IMR-90 (cell line): ENCODE results near the gene SMTN. TPM values are rescaled to one million over a fixed set of nuclear protein-coding genes. Genes with fewer than 3 reads are reported as not detected.

Experiments used
- ATAC-seq: fragments of 200-7000 bp; cut with Tn5 transposase; 2 replicates; pipeline ENCODE4 v1.9.1; 2020; ENCODE audit warnings: low read depth, mild to moderate bottlenecking, moderate library complexity
- BruUV-seq: library from RNA; stranded (reverse); fragments of 400-500 nt; replicated peaks from 2 replicates; lab custom pipeline; 2021; lab: Mats Ljungman, UMichigan
- CTCF ChIA-PET: fragments of 300-600 bp; formaldehyde crosslinking; extraction: SDS; loops from one replicate; lab custom pipeline; 2021; ENCODE audit warnings: antibody characterized with exemption; lab: Yijun Ruan, JAX
- POLR2A ChIA-PET: fragments of 300-600 bp; sonication (Branson Sonifier 250); formaldehyde crosslinking; loops from one replicate; lab custom pipeline; 2022; ENCODE audit warnings: antibody characterized with exemption; ENCODE audit not compliant: unreplicated experiment; lab: Charles Lee
- DNase-seq: peaks from one replicate; pipeline ENCODE4 v3.0.0; 2013
- H2AFZ ChIP-seq: replicated peaks from 2 replicates; pipeline ENCODE3; 2013; ENCODE audit warnings: low read length, mild to moderate bottlenecking; ENCODE audit not compliant: poor library complexity
- H2AK5ac ChIP-seq: 2 replicates; pipeline ENCODE4 v1.6.1; 2013; ENCODE audit warnings: low read depth, low read length, inconsistent platforms
- H2AK9ac ChIP-seq: replicated peaks from 2 replicates; pipeline ENCODE3; 2013; ENCODE audit warnings: mild to moderate bottlenecking, low read depth, low read length, moderate library complexity; ENCODE audit not compliant: poor library complexity
- H2BK120ac ChIP-seq: 2 replicates; pipeline ENCODE4 v1.6.1; 2013; ENCODE audit warnings: low read depth, low read length, inconsistent platforms
- H2BK15ac ChIP-seq: 3 replicates; pipeline ENCODE4 v1.6.1; 2013; ENCODE audit warnings: low read depth, low read length, inconsistent platforms
- H2BK20ac ChIP-seq: 2 replicates; pipeline ENCODE4 v1.6.1; 2013; ENCODE audit warnings: low read depth, mild to moderate bottlenecking, inconsistent platforms, low read length, moderate library complexity
- H2BK5ac ChIP-seq: 2 replicates; pipeline ENCODE4 v1.6.1; 2013; ENCODE audit warnings: mild to moderate bottlenecking, low read depth, low read length, inconsistent platforms; ENCODE audit not compliant: poor library complexity, severe bottlenecking
- H3K14ac ChIP-seq: replicated peaks from 2 replicates; pipeline ENCODE4 v1.6.1; 2013; ENCODE audit warnings: low read depth, low read length, inconsistent platforms
- H3K18ac ChIP-seq: 2 replicates; pipeline ENCODE4 v1.6.1; 2013; ENCODE audit warnings: low read depth, low read length, control low read depth
- H3K23ac ChIP-seq: 2 replicates; pipeline ENCODE4 v1.6.1; 2013; ENCODE audit warnings: low read depth, low read length, inconsistent platforms
- H3K27ac ChIP-seq: 2 replicates; pipeline ENCODE4 v1.5.1; 2013; ENCODE audit warnings: mild to moderate bottlenecking, control low read depth, low read length; ENCODE audit not compliant: insufficient read depth
- H3K27me3 ChIP-seq: 2 replicates; pipeline ENCODE4 v1.6.1; 2013; ENCODE audit warnings: low read length; ENCODE audit not compliant: control insufficient read depth, insufficient read depth
- H3K36me3 ChIP-seq: 2 replicates; pipeline ENCODE4 v1.6.1; 2013; ENCODE audit warnings: low read length, mixed read lengths; ENCODE audit not compliant: control insufficient read depth, insufficient read depth
- H3K4ac ChIP-seq: 2 replicates; pipeline ENCODE4 v1.6.1; 2013; ENCODE audit warnings: low read depth, low read length, inconsistent platforms
- H3K4me1 ChIP-seq: 2 replicates; pipeline ENCODE4 v1.6.1; 2013; ENCODE audit warnings: low read length, mixed read lengths; ENCODE audit not compliant: control insufficient read depth, insufficient read depth
- H3K4me2 ChIP-seq: 2 replicates; pipeline ENCODE4 v1.6.1; 2013; ENCODE audit warnings: low read depth, mild to moderate bottlenecking, control low read depth, low read length, moderate library complexity
- H3K4me3 ChIP-seq: 2 replicates; pipeline ENCODE4 v1.5.1; 2013; ENCODE audit warnings: low read depth, mild to moderate bottlenecking, control low read depth, low read length, moderate library complexity; ENCODE audit not compliant: insufficient read depth
- H3K56ac ChIP-seq: 2 replicates; pipeline ENCODE4 v1.6.1; 2013; ENCODE audit warnings: low read length, inconsistent platforms; ENCODE audit not compliant: insufficient read depth; ENCODE audit errors: extremely low read depth
- H3K79me1 ChIP-seq, 2 experiments: 2 replicates each; pipeline ENCODE4 v1.6.1; 2013; ENCODE audit warnings: low read length in 2 of 2, inconsistent platforms in 1 of 2, low read depth in 1 of 2
- H3K9ac ChIP-seq: 2 replicates; pipeline ENCODE4 v1.6.1; 2013; ENCODE audit warnings: low read depth, low read length, control low read depth
- H3K9me1 ChIP-seq: 2 replicates; pipeline ENCODE4 v1.6.1; 2013; ENCODE audit warnings: low read length, inconsistent platforms; ENCODE audit not compliant: insufficient read depth
- H3K9me3 ChIP-seq: 2 replicates; pipeline ENCODE4 v1.6.1; 2013; ENCODE audit warnings: low read length; ENCODE audit not compliant: control insufficient read depth, insufficient read depth
- H4K20me1 ChIP-seq: 2 replicates; pipeline ENCODE4 v1.6.1; 2013; ENCODE audit warnings: low read length, inconsistent platforms; ENCODE audit not compliant: insufficient read depth
- H4K5ac ChIP-seq: 2 replicates; pipeline ENCODE4 v1.6.1; 2013; ENCODE audit warnings: mild to moderate bottlenecking, low read depth, low read length, control low read depth
- H4K8ac ChIP-seq, 2 experiments: 2 replicates each; pipeline ENCODE4 v1.6.1; 2013; ENCODE audit warnings: low read depth in 2 of 2, low read length in 2 of 2, control low read depth in 1 of 2, inconsistent platforms in 1 of 2
- H4K91ac ChIP-seq: 2 replicates; pipeline ENCODE4 v1.6.1; 2013; ENCODE audit warnings: low read depth, low read length, inconsistent platforms; ENCODE audit not compliant: insufficient read depth
- CEBPB ChIP-seq: IDR thresholded peaks from 2 replicates; pipeline ENCODE4 v1.6.1; 2012; ENCODE audit warnings: low read depth, low read length, improper control_type of control experiment
- CHD1 ChIP-seq: IDR thresholded peaks from 2 replicates; pipeline ENCODE4 v1.6.1; 2012; ENCODE audit warnings: low read depth, low read length, improper control_type of control experiment
- FOS ChIP-seq: fragments of 150-350 bp; IDR thresholded peaks from 2 replicates; pipeline ENCODE4 v1.6.1; 2016; ENCODE audit warnings: low read depth, low read length
- MAFK ChIP-seq: IDR thresholded peaks from 2 replicates; pipeline ENCODE4 v1.6.1; 2012; ENCODE audit warnings: low read depth, low read length, improper control_type of control experiment
- MAZ ChIP-seq: IDR thresholded peaks from 2 replicates; pipeline ENCODE4 v1.6.1; 2012; ENCODE audit warnings: low read depth, mild to moderate bottlenecking, low read length, improper control_type of control experiment, moderate library complexity, borderline replicate concordance
- NFE2L2 ChIP-seq: fragments of 150-350 bp; IDR thresholded peaks from 2 replicates; pipeline ENCODE4 v1.6.1; 2016; ENCODE audit warnings: low read depth, mild to moderate bottlenecking, low read length
- RCOR1 ChIP-seq: IDR thresholded peaks from 2 replicates; pipeline ENCODE4 v1.6.1; 2012; ENCODE audit warnings: mild to moderate bottlenecking, low read length, improper control_type of control experiment; ENCODE audit not compliant: insufficient replicate concordance
- RFX5 ChIP-seq: IDR thresholded peaks from 2 replicates; pipeline ENCODE4 v1.8.0; 2012; ENCODE audit warnings: low read depth, mild to moderate bottlenecking, low read length, moderate library complexity
- SMC3 ChIP-seq: fragments of 150-350 bp; IDR thresholded peaks from 2 replicates; pipeline ENCODE4 v1.6.1; 2016; ENCODE audit warnings: low read depth, mild to moderate bottlenecking, antibody characterized with exemption, low read length, moderate library complexity
- WGBS, 2 experiments: methylation state at CpG; one replicate each; pipeline versions ENCODE4 v1.1.5 to v1.1.7; 2013; ENCODE audit warnings: missing lambda C conversion rate in 2 of 2; ENCODE audit not compliant: insufficient read length in 1 of 2; ENCODE audit errors: extremely low coverage in 2 of 2; 5-methylcytosine and 5-hydroxymethylcytosine counted together
- dilution Hi-C: fragments of 300-500 bp; cut with HindIII; formaldehyde crosslinking; loops from one replicate; pipeline ENCODE4 v1.14.3; 2018; ENCODE audit warnings: low sequenced_read_pairs; ENCODE audit not compliant: unreplicated experiment
- in situ Hi-C: fragments of 300-500 bp; cut with MboI; formaldehyde crosslinking; loops from 3 replicates; pipeline ENCODE4 v1.14.3; 2019; ENCODE audit warnings: low sequenced_read_pairs, inconsistent platforms, mixed read lengths
- intact Hi-C: fragments of 100-400 bp; cut with micrococcal nuclease; formaldehyde crosslinking; loops from 2 replicates; pipeline ENCODE4 v1.10.0; 2022
- polyA plus RNA-seq, 3 experiments: library from polyadenylated mRNA; depleted of rRNA; stranded (reverse); fragments of >200 nt; gene quantifications; 2 replicates each; pipeline ENCODE4 v1.2.3, GENCODE V29; 2012; ENCODE audit warnings: low replicate concordance in 1 of 3
- total RNA-seq: library from RNA; depleted of rRNA; stranded (reverse); fragments of >200 nt; gene quantifications from 2 replicates; pipeline ENCODE4 v1.2.3, GENCODE V29; 2012
- TF ChIP-seq, protein P1 (sequence below): conservative IDR thresholded peaks from 2 replicates; pipeline ENCODE4 v1.5.1; 2012; ENCODE audit warnings: mild to moderate bottlenecking, low read depth, low read length, improper control_type of control experiment
- TF ChIP-seq, protein P2 (sequence below): fragments of 150-350 bp; IDR thresholded peaks from 2 replicates; pipeline ENCODE4 v1.6.1; 2016; ENCODE audit warnings: low read depth, mild to moderate bottlenecking, low read length, moderate library complexity, borderline replicate concordance

The SMTN gene
- total and polyA plus RNA-seq, 2 of the 4 experiments (the other 2 are of a cell fraction): 53.6 to 63.7 TPM

DNA sequence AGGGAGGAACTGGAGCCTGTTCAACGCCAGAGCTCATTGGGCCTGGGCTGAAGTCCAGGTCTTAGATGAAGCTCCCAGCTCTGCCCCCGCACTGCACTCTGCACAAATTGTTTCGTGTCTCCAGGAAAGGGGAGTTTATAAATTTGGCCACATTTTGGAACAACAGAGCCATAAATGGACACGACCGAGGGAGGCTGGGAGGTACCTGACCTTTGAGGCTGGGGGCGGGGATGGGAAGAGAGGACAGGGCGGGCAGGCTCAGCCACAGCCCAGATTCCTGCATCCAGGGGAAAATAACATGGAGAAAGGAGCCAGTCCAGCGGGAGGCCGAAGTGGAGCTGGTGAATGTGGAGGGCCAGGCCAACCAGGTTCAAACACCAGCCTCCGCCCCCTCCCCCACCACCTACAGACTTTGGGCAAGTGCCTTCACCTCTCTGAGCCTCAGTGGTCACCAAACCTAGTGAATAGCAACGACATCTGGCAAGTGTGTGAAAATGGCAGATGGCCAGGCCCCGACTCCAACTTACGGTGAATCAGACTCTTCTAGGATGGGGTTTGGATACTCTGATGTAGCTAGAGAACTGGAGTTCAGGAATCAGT is 36.8 kb upstream of the SMTN start (continued):
- no peak for TF ChIP-seq MAFK

DNA sequence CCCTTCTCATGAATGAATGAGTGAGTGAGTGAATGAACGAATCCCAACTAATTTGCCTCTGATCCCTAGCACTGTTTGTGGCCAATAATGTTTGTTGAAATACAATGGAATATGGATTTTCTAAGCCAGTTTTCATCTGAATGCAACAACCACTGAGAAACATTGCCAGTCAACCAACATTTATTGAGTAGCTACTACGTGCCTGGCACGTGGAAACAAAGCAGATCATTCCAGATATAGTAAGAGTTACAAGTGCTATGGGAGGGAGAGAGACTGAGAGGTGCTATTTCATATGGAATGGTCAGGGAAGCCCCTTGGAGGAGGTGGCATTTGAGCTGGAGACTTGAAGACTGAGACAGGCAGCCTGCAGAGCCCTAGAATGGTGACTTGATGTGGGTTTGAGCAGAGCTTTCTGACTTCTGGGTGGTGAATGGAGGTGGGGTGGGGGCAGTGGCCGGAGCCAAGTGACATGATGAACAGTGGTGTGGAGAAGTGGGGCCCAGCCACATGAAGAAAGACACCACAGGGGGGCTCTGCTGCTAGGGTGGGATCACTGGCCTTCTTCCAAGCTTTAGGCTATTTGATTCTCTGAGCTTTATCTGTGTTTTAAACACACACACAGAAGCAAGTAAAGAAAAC is 35.1 kb upstream of the SMTN start:
- ChIA-PET POLR2A (no interaction called here), CTCF (interaction anchor here (0.6 kb wide), 2 partner anchors 44 to 370 kb away, joined by 3 read pairs; no protein-coding TSS in a partner anchor)
- Histone ChIP-seq H2AK5ac (peak overlapping the region; percentile 27), H4K5ac (no peak overlapping the region; the same call in 1 of the 2 replicates), H3K9ac (no peak overlapping the region), H4K8ac (peak overlapping the region in 1 of 2 experiments; percentile 16; a peak in 2 of 4 replicates), H2BK5ac (no peak overlapping the region), H4K91ac (peak overlapping the region; percentile 52), H2AK9ac (peak overlapping the region; percentile 51), H3K27me3 (no peaks in the 10 kb centered on the region), H3K4me2 (no peak overlapping the region), H3K18ac (no peak overlapping the region), H3K36me3 (no peaks in the 10 kb centered on the region), H3K4me1 (peaks cover 14% of the 10 kb centered on the region), H4K20me1 (no peaks in the 10 kb centered on the region), H3K9me3 (no peaks in the 10 kb centered on the region), H2BK15ac (peak overlapping the region; percentile 14; the same call in 1 of the 3 replicates), H3K4me3 (no peak overlapping the region), H2AFZ (peak overlapping the region; percentile 6), H3K79me1 (no peaks in the 10 kb centered on the region), H3K27ac (no peak overlapping the region), H3K56ac (no peak overlapping the region), H2BK120ac (peak overlapping the region; percentile 43; the same call in 1 of the 2 replicates), H3K23ac (no peak overlapping the region), H3K9me1 (peaks cover 12% of the 10 kb centered on the region), H2BK20ac (no peak overlapping the region), H3K14ac (peak overlapping the region; percentile 29; the same call in 1 of the 2 replicates), H3K4ac (peak overlapping the region; percentile 43; the same call in 1 of the 2 replicates)
- no CpG with 5 or more reads among the region's 4 CpGs for WGBS, 2 experiments
- no peak for ATAC-seq
- BruUV-seq: no TSS peak
- intact Hi-C loops: no loop called here
- in situ Hi-C loops: no loop called here
- DNase-seq: no peak
- dilution Hi-C loops: no loop called here
- no peak for TF ChIP-seq MAZ
- no peak for TF ChIP-seq CHD1
- no peak for TF ChIP-seq CEBPB
- no peak for TF ChIP-seq NFE2L2
- no peak for TF ChIP-seq RCOR1
- TF ChIP-seq, protein P1, sequence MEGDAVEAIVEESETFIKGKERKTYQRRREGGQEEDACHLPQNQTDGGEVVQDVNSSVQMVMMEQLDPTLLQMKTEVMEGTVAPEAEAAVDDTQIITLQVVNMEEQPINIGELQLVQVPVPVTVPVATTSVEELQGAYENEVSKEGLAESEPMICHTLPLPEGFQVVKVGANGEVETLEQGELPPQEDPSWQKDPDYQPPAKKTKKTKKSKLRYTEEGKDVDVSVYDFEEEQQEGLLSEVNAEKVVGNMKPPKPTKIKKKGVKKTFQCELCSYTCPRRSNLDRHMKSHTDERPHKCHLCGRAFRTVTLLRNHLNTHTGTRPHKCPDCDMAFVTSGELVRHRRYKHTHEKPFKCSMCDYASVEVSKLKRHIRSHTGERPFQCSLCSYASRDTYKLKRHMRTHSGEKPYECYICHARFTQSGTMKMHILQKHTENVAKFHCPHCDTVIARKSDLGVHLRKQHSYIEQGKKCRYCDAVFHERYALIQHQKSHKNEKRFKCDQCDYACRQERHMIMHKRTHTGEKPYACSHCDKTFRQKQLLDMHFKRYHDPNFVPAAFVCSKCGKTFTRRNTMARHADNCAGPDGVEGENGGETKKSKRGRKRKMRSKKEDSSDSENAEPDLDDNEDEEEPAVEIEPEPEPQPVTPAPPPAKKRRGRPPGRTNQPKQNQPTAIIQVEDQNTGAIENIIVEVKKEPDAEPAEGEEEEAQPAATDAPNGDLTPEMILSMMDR: no peak
- no peak for TF ChIP-seq RFX5
- no peak for TF ChIP-seq FOS
- TF ChIP-seq SMC3: no peak
- TF ChIP-seq, protein P2, sequence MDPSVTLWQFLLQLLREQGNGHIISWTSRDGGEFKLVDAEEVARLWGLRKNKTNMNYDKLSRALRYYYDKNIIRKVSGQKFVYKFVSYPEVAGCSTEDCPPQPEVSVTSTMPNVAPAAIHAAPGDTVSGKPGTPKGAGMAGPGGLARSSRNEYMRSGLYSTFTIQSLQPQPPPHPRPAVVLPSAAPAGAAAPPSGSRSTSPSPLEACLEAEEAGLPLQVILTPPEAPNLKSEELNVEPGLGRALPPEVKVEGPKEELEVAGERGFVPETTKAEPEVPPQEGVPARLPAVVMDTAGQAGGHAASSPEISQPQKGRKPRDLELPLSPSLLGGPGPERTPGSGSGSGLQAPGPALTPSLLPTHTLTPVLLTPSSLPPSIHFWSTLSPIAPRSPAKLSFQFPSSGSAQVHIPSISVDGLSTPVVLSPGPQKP: no peak
